ENCODE data around the gene DBI. TPM values are rescaled to one million over a fixed set of nuclear protein-coding genes. Genes with fewer than 3 reads are reported as not detected.
A peak's percentile ranks its signal among the peaks of the same experiment; 100 is the strongest.

The DBI gene
- total and polyA plus RNA-seq, 2 of the 13 experiments (the other 11 are each of a cell fraction or from before 2014, with no cell fraction given), result 330 to 659 TPM

DNA sequence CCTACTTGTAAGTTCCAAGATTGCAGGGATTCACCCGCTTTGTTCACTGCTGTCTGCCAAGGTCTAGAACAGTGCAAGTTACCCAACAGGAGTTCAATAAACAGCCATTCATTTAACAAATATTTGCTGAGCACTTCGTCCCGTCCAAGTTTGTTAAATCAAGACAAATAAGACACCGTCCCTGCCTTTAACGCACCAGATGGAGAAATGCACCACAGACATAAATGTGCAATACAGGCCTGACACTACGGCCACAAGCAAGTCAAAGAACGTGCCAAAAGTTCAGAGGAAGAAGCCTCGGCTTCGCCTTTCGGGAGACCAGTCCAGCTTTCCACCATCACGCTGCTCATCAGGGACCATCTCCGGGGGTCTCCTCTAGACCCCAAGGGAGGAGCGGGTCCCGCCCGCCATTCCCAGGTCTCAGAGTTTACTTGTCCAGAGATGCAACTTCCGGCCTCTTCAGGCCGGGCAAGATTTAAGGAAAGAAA, 572 bp upstream of the DBI start (continued):
- TF ChIP-seq, protein P1, sequence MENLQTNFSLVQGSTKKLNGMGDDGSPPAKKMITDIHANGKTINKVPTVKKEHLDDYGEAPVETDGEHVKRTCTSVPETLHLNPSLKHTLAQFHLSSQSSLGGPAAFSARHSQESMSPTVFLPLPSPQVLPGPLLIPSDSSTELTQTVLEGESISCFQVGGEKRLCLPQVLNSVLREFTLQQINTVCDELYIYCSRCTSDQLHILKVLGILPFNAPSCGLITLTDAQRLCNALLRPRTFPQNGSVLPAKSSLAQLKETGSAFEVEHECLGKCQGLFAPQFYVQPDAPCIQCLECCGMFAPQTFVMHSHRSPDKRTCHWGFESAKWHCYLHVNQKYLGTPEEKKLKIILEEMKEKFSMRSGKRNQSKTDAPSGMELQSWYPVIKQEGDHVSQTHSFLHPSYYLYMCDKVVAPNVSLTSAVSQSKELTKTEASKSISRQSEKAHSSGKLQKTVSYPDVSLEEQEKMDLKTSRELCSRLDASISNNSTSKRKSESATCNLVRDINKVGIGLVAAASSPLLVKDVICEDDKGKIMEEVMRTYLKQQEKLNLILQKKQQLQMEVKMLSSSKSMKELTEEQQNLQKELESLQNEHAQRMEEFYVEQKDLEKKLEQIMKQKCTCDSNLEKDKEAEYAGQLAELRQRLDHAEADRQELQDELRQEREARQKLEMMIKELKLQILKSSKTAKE (CRISPR knock-in tag; IDR thresholded peaks at IDR 0.05; ENCODE audit: borderline replicate concordance), result no peak
- TF ChIP-seq NFIC (IDR thresholded peaks at IDR 0.05; ENCODE audit: low read length) (no peak), SMAD9 (CRISPR knock-in tag; IDR thresholded peaks at IDR 0.05) (no peak), ZFP1 (CRISPR knock-in tag; IDR thresholded peaks at IDR 0.05) (no peak), MAF1 (CRISPR knock-in tag; IDR thresholded peaks at IDR 0.05; ENCODE audit: borderline replicate concordance) (no peak), TCF12 (IDR thresholded peaks at IDR 0.05) (no peak), TCF12 (CRISPR knock-in tag; IDR thresholded peaks at IDR 0.05) (no peak), ZIK1 (CRISPR knock-in tag; IDR thresholded peaks at IDR 0.05; ENCODE audit: borderline replicate concordance, low read depth) (no peak), KMT2A (CRISPR knock-in tag; IDR thresholded peaks at IDR 0.05) (no peak), CAMTA2 (CRISPR knock-in tag; IDR thresholded peaks at IDR 0.05; ENCODE audit: borderline replicate concordance) (0 out of 2 replicates have a peak, but pooled peaks have one; percentile 9), ZNF34 (CRISPR knock-in tag; IDR thresholded peaks at IDR 0.05; ENCODE audit: borderline replicate concordance) (peak; percentile 66; the same call in 1 of the 2 replicates), NFATC3 (CRISPR knock-in tag; IDR thresholded peaks at IDR 0.05) (no peak), ZC3H4 (CRISPR knock-in tag; IDR thresholded peaks at IDR 0.05; ENCODE audit: borderline replicate concordance) (no peak), GLI4 (CRISPR knock-in tag; IDR thresholded peaks at IDR 0.05; ENCODE audit: borderline replicate concordance) (no peak), RARA (CRISPR knock-in tag; IDR thresholded peaks at IDR 0.05) (0 out of 2 replicates have a peak, but pooled peaks have one; percentile 14), ZSCAN31 (CRISPR knock-in tag; IDR thresholded peaks at IDR 0.05; ENCODE audit: low read depth) (no peak), ZNF777 (CRISPR knock-in tag; IDR thresholded peaks at IDR 0.05) (no peak), ZNF7 (CRISPR knock-in tag; IDR thresholded peaks at IDR 0.05) (no peak), TBP (CRISPR knock-in tag; IDR thresholded peaks at IDR 0.05) (no peak), ZMAT3 (CRISPR knock-in tag; conservative IDR thresholded peaks at IDR 0.05) (no peak), ZNF251 (CRISPR knock-in tag; IDR thresholded peaks at IDR 0.05) (no peak), THAP11 (CRISPR knock-in tag; IDR thresholded peaks at IDR 0.05) (no peak), HNF4A (CRISPR knock-in tag; IDR thresholded peaks at IDR 0.05) (peak; percentile 59), JDP2 (CRISPR knock-in tag; IDR thresholded peaks at IDR 0.05; ENCODE audit: borderline replicate concordance) (no peak), HNF4G (IDR thresholded peaks at IDR 0.05; ENCODE audit: borderline replicate concordance, low read depth, low read length) (peak; percentile 7; the same call in 1 of the 2 replicates), HNF4G (CRISPR knock-in tag; IDR thresholded peaks at IDR 0.05; ENCODE audit: borderline replicate concordance, low read depth) (no peak), XBP1 (CRISPR knock-in tag; IDR thresholded peaks at IDR 0.05) (no peak)
- TF ChIP-seq, protein P2, sequence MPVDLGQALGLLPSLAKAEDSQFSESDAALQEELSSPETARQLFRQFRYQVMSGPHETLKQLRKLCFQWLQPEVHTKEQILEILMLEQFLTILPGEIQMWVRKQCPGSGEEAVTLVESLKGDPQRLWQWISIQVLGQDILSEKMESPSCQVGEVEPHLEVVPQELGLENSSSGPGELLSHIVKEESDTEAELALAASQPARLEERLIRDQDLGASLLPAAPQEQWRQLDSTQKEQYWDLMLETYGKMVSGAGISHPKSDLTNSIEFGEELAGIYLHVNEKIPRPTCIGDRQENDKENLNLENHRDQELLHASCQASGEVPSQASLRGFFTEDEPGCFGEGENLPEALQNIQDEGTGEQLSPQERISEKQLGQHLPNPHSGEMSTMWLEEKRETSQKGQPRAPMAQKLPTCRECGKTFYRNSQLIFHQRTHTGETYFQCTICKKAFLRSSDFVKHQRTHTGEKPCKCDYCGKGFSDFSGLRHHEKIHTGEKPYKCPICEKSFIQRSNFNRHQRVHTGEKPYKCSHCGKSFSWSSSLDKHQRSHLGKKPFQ (CRISPR knock-in tag; IDR thresholded peaks at IDR 0.05; ENCODE audit: insufficient replicate concordance), result no peak
- TF ChIP-seq, protein P3, sequence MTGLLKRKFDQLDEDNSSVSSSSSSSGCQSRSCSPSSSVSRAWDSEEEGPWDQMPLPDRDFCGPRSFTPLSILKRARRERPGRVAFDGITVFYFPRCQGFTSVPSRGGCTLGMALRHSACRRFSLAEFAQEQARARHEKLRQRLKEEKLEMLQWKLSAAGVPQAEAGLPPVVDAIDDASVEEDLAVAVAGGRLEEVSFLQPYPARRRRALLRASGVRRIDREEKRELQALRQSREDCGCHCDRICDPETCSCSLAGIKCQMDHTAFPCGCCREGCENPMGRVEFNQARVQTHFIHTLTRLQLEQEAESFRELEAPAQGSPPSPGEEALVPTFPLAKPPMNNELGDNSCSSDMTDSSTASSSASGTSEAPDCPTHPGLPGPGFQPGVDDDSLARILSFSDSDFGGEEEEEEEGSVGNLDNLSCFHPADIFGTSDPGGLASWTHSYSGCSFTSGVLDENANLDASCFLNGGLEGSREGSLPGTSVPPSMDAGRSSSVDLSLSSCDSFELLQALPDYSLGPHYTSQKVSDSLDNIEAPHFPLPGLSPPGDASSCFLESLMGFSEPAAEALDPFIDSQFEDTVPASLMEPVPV (CRISPR knock-in tag; IDR thresholded peaks at IDR 0.05), result no peak

All from HepG2 (cell line).